GM19240 (cell line): ENCODE measurements around the gene MESD.
"Not testable (repeated sequence)": the region's sequence is repeated elsewhere in the genome, so short reads cannot be mapped to it uniquely, and the experiment has no call there.

Experiments used
- DNase-seq: peaks from one replicate; pipeline ENCODE4 v3.0.0; 2011; ENCODE audit warnings: low spot score; ENCODE audit not compliant: insufficient read length

Gene MESD

DNA sequence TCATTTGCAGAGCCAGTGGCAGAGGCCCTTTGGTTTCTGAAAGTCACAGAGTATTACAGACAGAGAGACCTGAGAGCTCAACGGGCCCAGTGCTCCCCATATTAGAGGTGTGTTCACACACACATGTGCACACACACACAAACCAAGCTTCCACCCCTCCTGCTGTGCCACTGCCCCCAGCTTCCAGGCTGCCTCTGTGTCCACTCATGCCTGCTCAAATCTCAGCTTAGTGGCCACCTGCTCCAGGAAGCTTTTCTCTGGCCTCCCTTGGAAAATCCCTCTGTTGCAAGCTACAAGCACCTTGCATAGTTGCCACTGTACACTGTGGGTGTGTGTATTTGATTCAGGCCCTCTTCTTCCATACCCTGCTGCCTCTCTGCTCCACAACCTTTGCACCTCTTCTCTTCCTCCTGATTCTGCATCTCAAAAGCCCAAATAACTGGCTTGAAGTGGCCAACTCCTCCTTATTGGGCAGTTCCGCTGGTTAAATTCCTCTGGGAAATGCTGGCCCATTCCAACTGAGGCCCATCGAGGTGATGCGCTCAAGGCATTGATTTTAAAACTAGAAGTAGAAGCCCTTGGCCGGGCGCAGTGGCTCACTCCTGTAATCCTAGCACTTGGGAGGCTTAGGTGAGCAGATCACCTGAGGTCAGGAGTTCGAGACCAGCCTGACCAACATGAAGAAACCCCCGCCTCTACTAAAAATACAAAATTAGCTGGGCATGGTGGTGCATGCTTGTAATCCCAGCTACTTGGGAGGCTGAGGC lies 23.0 kb downstream of the MESD start:
- DNase-seq = no peak

DNA sequence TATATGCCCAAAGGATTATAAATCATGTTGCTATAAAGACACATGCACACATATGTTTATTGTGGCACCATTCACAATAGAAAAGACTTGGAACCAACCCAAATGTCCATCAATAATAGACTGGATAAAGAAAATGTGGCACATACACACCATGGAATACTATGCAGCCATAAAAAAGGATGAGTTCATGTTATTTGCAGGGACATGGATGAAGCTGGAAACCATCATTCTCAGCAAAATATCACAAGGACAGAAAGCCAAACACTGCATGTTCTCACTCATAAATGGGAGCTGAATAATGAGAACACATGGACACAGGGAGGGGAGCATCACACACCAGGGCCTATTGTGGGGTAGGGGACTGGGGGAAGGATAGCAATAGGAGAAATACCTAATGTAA lies 24.2 kb downstream of the MESD start:
- not testable (repeated sequence) for DNase-seq

GRCh38 chr15:80958818-80959495 lies 30.7 kb downstream of the MESD start:
- DNase-seq = no peak

DNA sequence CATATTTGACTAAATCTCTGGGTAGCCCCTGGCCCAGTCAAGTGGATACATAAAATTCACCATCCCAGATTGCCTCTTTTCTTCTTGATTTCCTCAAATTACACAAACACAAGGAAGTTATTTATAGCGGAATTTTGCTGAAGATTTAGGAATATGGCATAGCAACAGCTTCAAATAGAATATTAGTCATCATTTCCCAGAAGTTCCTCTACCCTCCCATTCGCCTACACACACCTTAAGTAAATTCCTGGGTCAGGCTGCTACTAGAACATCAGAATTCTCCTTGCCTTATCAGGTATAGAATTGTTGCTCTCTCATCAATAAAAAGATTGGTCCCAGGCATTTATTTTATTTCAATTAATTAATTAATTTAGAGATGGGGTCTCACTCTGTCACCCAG lies 31.6 kb downstream of the MESD start:
- no peak for DNase-seq

GRCh38 chr15:80957556-80957955 lies 32.1 kb downstream of the MESD start:
- no peak for DNase-seq

DNA sequence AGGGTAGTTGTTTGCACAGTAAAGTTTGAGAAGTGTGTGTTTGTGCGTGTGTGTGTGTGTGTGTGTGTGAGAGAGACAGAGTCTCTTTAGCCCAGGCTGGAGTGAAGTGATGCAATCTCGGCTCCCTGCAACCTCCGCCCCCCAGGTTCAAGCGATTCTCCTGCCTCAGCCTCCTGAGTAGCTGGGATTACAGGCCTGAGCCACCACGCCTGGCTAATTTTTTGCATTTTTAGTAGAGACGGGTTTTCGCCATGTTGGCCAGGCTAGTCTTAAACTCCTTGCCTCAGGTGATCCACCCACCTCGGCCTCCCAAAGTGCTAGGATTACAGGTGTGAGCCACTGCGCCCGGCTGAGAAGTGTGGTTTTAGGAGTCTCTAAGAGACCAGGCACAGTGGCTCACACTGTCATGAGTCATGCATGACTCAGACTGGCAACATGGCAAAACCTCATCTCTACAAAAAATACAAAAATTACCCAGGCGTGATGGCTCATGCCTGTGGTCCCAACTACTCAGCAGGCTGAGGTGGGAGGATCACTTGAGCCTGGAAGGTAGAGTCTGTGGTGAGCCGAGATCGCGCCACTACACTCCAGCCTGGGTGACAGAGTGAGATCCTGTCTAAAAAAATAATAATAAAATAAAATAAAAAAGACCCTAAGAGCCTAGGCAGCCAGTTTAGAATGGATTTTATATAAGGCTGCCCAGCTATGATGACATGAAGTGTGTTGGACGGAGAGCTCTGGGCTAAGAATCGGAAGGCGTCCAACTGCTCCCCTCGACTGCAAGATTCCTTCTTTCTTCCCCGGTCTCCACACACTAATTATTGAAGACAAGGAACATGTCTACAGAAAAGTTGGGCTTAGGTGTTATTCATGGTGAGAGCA lies 33.8 kb downstream of the MESD start:
- not testable (repeated sequence) for DNase-seq

- no peak for DNase-seq
Measured at GRCh38 chr15:80953953-80954778, 35.5 kb downstream of the MESD start.

DNA sequence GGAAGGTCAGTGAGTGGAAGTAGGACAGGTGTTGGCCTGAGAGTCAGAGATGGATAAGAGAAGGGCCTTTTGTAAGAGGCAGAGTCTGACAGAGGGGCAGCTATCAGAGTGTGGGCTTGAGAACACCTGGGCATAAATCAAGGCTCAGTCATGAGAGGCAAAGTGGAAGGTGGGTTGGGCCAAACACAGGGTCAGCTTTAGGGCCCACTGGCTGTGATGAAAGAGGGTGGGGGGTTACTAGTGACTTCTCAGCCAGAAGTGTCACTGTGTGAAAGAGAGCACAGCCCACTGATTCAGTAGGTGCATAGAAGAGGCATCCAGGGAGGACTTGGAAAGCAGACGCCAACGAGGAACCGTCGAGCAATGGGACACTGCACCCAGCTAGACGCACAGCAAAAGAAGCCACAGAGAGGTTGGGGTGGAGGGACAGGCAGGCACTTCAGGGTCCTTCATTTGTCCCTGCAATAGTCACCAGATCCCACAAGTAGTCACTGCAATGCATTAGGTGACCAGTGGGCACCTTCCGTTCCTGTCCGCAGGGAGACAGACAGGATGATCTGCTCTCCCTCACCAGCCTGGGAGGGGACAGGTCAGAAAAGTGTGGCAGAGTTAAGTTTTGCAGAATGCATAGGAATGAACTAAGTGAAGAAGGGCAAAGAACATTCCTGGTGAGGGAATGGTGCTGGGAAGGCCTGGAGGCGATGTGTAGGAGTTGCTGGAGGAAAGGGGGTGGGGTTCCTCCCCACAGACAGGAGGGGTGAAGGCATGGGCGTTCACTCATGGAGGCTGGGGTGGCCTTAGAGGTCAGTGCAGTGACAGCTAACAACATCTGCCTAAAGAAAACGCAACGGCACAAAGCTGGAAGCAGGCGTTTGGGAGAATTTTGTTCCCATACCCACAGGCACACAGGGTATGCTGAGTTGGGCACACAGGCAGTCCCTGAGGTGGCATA lies 36.3 kb downstream of the MESD start:
- no peak for DNase-seq

- no peak for DNase-seq
Measured at GRCh38 chr15:80951941-80952340, 37.7 kb downstream of the MESD start.

DNA sequence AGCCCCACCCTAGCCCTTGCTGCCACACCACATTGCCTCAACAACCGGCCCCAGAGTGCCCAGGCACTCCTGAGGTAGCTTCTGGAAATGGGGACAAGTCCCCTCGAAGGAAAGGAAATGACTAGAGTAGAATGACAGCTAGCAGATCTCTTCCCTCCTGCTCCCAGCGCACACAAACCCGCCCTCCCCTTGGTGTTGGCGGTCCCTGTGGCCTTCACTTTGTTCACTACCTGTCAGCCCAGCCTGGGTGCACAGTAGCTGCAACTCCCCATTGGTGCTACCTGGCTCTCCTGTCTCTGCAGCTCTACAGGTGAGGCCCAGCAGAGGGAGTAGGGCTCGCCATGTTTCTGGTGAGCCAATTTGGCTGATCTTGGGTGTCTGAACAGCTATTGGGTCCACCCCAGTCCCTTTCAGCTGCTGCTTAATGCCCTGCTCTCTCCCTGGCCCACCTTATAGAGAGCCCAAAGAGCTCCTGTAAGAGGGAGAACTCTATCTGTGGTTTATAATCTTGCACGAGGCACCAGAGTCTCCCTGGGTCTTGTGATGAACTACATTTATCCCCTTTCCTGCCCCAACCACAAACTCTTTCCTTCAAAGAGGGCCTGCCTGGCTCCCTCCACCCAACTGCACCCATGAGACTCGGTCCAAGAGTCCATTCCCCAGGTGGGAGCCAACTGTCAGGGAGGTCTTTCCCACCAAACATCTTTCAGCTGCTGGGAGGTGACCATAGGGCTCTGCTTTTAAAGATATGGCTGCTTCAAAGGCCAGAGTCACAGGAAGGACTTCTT lies 39.1 kb downstream of the MESD start:
- no peak for DNase-seq

GRCh38 chr15:80949756-80950155 lies 39.9 kb downstream of the MESD start:
- DNase-seq = no peak

DNA sequence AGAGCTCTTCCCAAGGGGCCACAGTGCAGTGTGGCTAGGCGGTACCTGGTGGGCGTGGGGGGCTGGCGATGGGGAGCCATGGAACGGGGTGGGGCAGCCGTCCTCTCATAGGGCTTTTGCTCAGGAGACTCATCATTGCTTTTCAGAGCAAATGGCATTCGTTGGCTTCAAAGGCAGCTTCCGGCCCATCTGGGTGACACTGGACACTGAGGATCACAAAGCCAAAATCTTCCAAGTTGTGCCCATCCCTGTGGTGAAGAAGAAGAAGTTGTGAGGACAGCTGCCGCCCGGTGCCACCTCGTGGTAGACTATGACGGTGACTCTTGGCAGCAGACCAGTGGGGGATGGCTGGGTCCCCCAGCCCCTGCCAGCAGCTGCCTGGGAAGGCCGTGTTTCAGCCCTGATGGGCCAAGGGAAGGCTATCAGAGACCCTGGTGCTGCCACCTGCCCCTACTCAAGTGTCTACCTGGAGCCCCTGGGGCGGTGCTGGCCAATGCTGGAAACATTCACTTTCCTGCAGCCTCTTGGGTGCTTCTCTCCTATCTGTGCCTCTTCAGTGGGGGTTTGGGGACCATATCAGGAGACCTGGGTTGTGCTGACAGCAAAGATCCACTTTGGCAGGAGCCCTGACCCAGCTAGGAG lies 40.8 kb downstream of the MESD start:
- DNase-seq = no peak

DNA sequence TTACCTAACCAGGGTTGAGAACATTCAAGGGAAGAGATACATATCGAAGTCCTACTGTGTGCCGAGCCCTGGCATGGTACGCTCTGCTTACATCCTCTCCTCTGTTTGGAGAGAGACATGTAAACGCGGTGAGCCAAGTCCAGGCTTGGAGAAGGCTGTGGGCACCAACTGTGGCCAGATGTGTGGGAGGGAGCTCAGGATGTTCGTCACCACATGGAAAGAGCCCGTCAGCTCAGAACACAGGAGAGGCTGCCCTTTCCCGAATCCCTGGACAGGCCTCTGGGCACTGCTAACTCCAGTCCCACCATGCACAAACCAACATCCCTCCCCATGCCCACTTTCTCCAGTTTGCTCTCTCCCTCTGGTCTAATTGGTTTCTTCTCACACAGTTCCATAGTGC lies 43.0 kb downstream of the MESD start:
- no peak for DNase-seq

DNA sequence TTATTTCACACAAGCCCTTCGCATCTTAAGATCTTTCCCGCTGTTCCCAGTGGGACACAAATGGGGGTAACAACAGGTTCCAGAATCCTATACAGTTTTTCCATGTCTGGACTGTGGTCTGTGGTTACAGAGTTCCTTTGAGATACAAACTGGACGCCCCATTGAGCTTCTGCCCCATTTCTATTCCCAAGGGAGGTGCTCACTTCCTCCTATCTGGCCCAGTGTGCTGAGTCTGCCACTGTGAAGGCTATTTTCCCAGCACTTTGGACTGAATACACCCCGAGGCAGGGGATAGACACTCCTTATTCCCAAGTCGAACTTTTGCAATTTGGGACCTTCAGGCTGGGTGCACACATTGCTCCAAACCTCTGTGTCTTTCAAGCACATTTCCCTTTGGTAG lies 44.0 kb downstream of the MESD start:
- DNase-seq = no peak

- no peak for DNase-seq
Measured at GRCh38 chr15:80944818-80945217, 44.8 kb downstream of the MESD start.

DNA sequence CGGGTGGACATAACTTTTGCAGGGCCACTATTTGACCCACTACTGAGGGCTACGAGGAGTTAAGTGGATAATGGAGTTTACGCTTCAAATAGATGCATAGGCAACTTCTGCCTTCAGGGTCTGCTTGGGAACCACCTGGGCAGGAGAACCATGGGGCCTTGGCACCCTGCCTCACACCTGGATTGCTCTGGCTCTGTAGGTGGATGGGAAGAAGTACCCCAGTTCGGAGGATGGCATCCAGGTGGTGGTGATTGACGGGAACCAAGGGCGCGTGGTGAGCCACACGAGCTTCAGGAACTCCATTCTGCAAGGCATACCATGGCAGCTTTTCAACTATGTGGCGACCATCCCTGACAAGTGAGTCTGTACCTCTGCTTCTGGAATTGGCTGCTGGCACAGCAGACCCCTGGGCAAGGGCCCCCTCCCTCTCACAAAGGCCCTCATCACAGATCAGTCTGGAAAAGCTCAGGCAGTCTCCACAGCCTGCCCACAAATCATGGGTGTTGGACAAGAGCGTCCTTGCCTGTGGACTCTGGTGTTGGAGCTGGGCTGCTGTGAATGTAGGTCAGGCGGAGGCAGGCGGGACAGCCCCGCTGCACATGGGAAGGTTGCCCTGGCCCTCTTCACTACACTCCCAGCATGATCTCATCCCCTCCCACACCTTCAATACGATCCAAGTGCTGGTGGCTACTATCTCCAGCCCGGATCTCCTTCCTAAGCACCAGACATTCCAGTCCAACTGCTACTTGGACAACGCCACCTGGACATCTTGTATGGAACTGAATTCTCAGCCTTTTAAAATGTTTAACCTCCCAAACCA lies 46.7 kb downstream of the MESD start:
- no peak for DNase-seq

DNA sequence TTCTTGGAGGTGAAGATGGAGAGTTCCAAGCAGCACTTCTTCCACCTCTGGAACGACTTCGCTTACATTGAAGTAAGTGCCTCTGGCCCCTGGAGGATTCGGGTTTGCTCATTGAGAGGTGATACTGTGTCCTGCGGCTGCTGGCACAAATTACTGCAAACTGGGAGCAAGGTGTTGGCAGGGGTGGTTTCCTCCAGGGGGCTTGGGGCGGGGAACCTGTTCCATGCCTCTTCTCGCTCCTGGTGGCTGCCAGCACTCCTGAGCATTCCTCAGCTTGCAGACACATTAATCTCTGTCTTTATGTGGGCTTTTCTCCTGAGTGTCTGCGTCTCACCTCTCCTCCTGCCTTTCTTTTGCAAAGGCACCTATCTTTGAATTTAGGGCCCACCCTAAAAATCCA lies 47.4 kb downstream of the MESD start:
- DNase-seq = no peak

DNA sequence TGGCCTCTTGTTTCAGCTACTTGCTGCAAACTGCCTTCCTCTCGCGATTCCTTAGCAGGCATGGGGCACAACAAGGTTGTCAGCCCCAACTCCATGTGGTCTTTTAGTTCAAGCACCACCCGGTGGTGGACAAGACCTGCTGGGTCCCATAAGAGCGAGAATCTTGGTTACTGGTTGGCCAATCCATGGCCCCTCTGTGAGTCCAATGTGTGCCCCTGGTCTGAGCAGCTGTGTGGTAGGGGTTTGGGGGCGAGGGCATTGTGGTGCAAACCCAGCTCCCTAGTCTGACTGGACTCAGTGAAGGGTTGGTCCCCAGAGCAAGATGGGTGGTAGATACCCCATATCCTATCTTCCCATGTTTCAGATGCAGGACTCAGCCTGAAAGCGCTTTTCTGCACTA lies 48.8 kb downstream of the MESD start:
- no peak for DNase-seq
